ENCODE results near the gene GPR78. TPM values are rescaled to one million over a fixed set of nuclear protein-coding genes. Genes with fewer than 3 reads are reported as not detected.

GPR78 gene
- total and polyA plus RNA-seq, 2 of the 8 experiments (the other 6 are each of a cell fraction or from before 2014, with no cell fraction given), result 1.0 to 3.0 TPM

DNA sequence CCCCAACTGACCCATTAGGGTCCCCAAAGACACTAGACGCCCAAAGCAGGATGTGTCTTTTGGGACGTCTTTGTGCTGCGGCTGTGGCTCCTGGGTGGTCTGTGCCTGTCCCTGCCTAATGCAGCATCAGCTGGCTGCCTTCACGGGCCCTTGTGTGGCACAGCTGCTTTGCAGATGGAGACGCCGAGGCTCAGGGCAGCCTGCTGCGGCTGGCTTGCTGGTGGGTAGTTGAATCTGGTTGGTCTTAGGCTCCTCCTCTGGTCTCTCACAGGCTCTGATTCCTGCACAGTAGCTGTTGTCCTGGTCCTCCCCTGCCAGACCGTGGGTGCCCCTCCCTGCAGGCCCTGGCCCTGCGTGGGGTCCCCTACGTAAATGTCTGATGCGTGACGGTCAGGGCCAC lies 20.5 kb downstream of the GPR78 start (continued):
- TF ChIP-seq, protein P1, sequence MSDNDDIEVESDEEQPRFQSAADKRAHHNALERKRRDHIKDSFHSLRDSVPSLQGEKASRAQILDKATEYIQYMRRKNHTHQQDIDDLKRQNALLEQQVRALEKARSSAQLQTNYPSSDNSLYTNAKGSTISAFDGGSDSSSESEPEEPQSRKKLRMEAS (IDR thresholded peaks at IDR 0.05), result no peak
- TF ChIP-seq FOSL1 (IDR thresholded peaks at IDR 0.05; ENCODE audit: insufficient read depth, low read depth, low read length), result no peak
- TF ChIP-seq, protein P2, sequence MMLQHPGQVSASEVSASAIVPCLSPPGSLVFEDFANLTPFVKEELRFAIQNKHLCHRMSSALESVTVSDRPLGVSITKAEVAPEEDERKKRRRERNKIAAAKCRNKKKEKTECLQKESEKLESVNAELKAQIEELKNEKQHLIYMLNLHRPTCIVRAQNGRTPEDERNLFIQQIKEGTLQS (IDR thresholded peaks at IDR 0.05; ENCODE audit: insufficient read depth, low read depth, low read length), result no peak
- no peak for TF ChIP-seq TAF7 (optimal IDR thresholded peaks at IDR 0.05; ENCODE audit: borderline replicate concordance, low read depth, low read length)
- TF ChIP-seq SUZ12 (IDR thresholded peaks at IDR 0.05; ENCODE audit: low read length), result no peak
- TF ChIP-seq EGR1 (IDR thresholded peaks at IDR 0.05; ENCODE audit: borderline replicate concordance, low read depth, low read length), result no peak

All from H1 (cell line).